Activated CD8-positive, alpha-beta memory T cell treated with anti-CD3 and anti-CD28 coated beads, Interleukin-2, amount 50 U/mL, for 48 hours (primary cell): Measurements from ENCODE around the gene HECTD1.
"Not testable (repeated sequence)": the region's sequence is repeated elsewhere in the genome, so short reads cannot be mapped to it uniquely, and the experiment has no call there.

Experiments
- DNase-seq: peaks from one replicate; pipeline ENCODE4 v3.0.0-alpha.2; 2020

Gene HECTD1

DNA sequence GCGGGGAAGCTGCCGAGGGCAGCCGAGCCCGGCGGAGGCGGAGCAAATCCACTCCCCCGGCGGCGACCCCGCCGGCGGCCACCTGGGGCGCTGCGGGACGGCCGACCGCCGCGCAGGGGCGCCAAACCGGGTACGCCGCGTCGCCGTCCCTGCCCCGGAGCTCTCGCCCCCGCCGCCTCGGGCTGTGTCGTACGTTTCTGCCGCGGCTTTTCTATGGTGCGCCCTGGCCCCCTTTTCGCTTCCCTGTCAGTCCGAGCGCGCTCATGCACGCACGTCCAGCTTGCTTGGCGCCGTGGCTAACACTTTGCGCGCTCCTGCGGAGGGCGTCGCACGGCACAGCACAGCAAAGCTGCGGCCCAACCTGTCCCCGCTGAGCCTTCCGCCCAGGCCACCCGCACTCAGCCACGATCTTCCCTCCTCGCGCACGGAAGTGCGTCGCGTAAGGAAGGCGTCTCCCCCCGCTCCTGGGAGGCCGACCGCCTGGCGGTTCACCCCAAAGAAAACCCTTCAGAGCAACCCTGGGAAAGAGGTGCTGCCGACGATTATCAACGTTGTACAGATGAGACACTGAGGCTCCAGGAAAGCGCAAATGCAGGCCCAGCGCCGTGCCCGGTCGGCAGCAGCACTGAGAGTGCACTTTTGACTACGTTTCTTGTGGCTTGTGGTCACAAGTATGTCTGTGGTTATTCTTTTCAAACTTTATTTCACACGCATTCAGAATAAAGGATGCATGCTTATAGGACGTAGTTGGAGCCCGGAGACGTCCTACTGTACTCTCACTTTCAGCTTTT, at the start of gene HECTD1:
HECTD1 (minus strand) TSS at position 39 of the 791 bp plus-strand sequence. CDS start 1,857 bp downstream, outside the sequence.
- DNase-seq: peak; percentile 93

DNA sequence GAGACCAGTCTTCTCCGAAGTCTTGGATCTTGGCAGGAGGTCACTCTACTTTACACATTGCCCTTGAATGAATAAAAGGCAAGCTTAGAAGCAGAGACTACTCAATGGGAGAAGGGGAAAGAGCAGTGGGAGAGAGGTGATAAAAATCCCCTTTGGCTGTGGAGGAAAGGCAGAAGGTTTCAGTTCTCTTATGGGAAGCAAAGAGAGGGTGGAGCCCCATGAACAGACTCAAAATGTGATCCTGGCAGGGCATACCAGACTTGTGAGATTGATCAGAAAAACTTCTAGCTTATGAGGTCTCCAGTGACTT, 49.6 kb upstream of the HECTD1 start:
- DNase-seq: no peak

DNA sequence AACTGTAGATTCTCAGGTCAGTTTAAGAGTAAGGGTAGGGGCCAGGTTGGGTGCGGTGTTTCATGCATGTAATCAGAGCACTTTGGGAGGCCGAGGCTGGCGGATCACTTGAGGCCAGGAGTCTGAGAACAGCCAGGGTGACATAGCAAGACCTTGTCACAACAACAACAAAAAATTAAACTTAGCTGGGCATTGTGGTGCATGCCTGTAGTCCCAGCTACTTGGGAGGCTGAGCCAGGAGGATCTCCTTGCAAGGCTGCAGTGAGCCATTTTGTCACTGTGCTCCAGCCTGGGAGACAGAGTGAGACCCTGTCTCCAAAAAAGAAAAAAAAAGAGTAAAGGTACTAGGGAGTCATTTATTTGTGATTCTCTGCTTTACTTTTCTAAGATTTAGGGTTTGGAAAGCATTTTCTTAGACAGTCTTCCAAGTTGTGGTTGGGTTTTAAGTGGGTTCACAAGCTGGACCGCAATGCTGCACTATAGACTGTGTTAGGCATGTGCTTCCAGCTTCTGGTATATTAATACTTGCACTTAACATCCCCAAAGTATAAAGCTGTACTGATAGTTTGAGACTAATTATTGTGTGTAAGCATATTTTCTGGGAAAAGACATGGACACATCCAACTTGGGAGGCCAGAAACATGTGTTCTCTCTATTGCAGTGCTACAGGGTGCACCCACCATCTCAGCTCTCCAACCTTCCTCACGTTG, 49.1 kb upstream of the HECTD1 start:
- DNase-seq: no peak

DNA sequence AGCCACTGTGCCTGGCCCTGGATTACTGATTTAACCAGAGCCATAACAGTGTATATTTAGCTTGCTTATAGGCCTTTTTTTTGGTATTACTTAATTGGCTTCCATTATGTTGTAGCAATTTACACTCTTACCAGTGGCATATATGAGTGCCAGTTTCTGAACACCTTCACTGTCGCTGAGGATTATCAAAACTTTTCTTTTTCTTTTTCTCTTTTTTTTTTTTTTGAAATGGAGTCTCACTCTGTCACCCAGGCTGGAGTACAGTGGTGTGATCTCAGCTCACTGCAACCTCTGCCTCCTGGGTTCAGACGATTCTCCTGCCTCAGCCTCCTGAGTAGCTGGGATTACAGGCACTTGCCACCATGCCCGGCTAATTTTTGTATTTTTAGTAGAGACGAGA, 48.3 kb upstream of the HECTD1 start:
- DNase-seq: not testable (repeated sequence)

DNA sequence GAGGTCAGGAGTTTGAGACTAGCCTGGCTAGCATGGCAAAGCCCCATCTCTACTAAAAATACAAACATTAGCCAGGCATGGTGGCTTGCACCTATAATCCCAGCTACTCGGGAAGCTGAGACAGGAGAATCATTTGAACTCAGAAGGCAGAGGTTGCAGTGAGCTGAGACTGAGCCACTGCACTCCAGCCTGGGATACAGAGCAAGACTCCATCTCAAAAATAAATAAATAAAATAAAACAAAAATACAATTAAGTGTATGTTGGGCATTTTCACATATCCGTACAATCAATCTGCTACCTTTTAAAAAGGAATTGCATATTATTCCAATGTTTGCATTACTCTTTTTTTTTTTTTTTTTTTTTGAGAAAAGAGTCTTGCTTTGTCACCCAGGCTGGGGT, 47.7 kb upstream of the HECTD1 start:
- DNase-seq: no peak

DNA sequence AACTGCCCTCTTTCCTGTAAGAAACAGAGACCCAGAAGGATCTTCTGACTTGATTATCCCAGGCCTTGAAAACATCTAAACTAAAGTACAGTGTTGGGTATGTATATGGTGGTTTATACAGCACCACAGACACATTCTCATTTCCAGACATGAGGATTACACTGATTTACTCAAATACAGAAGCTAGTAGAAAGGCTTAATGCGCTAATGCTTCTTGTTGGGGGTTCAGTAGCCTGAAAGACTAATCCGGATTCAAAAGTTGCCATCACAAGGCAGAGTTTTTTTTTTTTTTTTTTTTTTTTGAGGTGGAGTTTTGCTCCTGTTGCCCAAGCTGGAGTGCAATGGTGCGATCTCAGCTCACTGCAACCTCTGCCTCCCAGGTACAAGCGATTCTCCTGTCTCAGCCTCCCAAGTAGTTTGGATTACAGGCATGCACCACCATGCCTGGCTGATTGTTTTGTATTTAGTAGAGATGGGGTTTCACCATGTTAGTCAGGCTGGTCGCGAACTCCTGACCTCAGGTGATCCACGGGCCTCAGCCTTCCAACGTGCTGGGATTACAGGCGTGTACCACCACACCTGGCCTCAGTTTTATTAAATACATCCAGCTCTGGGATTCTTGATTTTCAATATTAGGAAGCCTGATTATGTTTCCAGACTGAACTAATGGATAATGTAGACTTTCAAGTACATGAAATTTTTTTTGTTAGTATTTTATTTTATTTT, 46.3 kb upstream of the HECTD1 start:
- DNase-seq: no peak

DNA sequence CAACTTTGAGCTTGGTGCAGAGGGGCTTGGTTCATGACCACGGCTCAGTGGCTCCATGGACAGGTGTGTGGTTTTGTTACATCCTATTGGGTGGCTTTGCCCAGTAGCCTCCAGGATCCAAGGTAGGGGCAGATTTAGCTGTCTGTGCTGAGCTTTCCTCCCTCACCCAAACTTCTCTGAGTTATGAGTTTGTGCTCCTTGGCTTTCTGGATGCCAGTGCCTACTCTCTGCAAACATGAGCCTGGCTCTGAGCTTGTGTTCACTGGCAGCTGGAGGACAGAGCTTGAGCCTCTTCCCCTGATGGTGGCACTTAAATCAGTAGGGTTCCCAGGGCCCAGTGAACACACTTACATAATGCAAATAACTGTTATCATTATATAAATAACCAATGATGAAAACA, 45.3 kb upstream of the HECTD1 start:
- no peak for DNase-seq

DNA sequence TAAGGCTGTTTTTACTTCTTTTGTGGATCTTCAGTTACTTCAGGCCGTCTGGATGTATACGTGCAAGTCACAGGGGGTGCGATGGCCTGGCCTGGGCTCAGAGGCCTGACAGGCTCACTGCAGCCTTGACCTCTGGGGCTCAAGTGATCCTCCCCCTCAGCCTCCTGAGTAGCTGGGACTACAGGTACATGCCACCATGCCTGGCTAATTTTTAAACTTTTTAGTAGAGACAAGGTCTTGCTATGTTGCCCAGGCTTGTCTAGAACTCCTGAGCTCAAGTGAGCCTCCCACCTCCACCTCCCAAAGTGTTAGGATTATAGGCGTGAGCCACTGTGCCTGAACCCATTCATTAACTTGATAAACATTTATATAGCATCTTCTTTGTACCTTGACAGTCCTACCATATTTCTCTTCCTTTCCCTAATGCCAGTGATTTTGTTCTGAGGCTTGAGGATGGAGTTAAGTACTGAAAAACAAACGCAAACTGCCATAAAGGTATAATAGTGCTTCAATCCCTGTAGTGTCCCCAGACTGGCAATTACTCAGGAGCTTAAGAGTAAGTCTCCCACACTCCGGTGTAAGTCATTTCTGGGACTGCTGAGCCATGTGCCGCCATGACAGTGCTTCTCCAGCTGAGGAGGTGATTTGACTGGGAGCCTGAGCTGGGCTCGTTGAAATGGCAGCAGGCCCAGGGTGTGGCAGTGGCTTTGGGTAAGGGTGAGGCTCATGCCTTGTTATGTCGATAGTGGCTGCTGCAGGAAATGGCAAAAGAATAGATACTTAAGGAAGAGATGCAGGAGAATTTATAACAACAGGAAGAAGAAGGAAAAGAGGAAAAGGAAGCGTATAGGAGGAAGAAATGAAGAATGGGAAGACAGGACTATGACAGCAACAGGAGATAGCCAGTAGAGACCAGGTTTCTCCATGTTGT, 43.7 kb upstream of the HECTD1 start:
- no peak for DNase-seq

DNA sequence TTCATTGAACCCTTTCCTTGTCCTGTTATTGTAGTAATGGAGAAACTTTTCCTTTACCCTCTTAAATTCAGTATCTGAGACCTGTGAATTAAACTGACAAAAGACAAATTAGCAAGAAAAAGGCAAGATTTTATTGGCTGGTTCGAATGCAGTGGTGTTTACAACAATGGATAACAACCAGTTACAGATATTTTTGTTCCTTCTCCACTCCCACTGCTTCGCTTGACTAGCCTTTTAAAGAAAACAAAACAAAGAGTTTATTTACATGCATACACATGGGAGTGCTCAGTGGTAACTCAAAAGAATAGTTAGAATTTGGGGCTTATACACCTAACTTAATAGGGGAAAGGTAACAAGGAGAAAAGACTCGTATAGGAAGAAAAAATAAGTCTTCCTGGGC, 37.0 kb upstream of the HECTD1 start:
- no peak for DNase-seq

DNA sequence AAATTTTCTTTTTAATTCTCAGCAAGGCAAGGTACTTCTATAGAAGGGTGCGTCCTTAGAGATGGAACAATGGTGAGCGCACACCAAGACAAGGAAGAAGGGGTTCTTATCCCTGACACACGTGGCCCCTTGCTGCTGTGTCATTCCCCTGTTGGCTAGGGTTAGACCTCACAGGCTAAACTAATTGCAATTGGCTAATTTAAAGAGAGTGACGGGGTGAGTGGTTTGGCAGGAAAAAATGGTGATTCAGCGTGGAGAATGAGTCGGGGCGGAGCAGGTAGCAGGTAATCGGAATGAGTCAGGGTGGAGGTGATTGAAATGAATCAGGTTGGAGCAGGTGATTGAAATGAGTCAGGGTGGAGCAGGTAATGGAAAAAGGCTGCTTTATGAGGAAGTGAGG, 36.3 kb upstream of the HECTD1 start:
- peak; percentile 55 for DNase-seq

DNA sequence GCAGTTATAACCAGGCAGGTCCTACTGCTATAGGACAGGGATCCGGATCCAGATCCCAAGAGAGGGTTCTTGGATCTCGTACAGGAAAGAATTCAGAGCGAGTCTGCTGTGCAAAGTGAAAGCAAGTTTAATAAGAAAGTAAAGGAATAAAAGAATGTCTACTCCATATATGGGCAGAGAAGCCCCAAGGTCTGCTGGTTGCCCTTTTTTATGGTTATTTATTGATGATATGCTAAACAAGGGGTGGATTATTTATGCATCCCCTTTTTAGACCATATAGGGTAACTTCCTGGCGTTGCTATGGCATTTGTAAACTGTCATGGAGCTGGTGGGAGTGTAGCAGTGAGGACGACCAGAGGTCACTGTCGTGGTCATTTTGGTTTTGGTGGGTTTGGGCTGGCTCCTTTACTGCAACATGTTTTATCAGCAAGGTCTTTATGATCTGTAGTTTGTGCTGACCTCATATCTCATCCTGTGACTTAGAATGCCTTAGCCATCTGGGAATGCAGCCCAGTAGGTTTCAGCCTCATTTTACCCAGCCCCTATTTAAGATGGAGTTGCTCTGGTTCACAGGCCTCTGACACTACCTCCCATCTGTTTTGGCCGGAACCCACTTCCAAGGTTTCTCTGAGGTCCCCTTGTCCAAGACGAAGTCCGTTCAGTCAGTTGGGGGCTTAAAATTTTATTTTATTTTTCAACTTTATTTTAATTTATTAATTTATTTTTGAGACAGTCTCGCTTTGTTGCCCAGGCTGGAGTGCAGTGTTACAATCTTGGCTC, 34.8 kb upstream of the HECTD1 start:
- not testable (repeated sequence) for DNase-seq

DNA sequence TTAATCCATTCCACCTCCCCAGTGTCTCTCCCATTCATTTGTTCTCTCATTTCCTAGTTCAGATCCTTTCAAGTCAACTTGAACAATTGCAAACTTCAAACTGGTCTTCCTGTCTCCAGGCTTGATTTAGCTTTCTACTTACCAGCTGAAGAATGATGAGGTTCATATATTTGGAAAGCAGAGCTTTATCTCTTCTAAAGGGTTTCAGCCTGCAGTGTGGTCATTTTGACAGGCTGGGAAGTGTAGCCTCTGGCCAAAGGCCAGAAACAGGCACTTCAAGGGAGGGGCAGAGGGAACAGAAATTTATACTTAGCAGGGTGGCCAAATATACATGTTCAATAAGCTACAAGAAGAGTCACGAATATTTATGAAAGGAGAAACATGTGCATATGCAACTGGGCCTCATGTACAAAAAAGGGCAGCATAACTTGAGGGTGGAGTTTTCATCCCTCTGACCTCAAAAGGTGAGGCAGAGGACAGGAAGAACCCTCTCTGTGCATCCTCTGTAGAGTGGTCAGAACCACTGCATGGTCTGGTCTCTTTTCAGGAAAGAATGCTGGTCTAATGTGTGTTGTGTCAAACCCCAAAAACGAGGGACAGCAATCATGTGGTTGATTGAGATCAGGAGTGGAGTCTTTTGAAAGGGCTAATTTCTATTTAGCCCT, 34.0 kb upstream of the HECTD1 start:
- DNase-seq: no peak

DNA sequence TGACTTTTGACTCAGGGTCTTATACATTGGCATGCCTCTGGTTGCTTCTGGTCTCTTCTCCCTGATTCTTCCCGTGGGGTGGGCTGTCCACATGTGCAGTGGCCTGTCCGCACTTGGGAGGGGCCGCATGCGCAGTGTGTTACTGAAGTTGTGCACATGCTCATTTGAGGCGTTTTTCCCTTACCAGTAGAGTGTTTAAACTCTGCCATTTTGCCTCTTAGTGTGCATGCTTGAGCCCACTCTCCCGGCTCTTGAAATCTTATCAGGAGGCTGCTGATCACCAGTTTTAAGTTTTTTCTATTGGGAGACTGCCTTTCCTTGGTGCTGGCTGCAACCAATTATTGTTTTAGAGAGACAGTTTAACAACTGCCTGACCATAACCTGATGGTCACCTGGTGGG, 32.1 kb upstream of the HECTD1 start:
- no peak for DNase-seq

DNA sequence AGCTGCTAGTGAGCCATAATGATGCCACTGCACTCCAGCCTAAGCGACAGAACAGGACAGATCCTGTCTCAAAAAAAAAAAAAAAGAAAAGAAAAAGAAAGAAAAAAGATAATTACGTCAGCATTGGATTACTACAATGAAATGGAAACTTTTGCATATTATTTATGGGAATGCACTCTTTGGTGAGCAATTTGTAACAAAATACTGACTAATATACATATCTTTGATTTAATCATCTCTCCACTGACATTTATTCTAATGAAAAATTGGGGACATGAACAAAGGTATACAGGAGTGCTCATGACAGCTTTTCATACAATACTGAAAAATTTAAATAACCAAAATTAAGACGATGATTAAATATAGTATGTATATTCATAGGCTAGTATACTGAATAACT, 27.9 kb upstream of the HECTD1 start:
- no peak for DNase-seq

DNA sequence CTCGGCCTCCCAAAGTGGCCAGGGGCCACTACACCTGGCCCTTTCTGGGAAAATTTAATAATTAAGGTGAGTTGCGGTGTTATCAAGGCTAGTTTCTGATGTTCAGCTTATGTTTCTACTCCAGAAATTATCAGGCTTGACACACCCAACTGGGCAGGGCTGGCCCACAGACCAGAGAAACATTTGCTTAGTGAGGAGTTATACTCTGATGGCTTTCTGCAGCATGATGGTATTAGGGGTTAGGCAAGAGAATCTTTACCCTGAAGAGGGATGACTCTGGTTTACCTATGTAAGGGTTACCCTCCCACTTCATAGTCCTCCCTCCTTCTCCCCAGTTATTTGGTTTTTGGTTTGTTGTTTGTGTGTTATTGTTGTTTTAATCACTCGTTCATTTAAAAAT, 24.5 kb upstream of the HECTD1 start:
- no peak for DNase-seq

DNA sequence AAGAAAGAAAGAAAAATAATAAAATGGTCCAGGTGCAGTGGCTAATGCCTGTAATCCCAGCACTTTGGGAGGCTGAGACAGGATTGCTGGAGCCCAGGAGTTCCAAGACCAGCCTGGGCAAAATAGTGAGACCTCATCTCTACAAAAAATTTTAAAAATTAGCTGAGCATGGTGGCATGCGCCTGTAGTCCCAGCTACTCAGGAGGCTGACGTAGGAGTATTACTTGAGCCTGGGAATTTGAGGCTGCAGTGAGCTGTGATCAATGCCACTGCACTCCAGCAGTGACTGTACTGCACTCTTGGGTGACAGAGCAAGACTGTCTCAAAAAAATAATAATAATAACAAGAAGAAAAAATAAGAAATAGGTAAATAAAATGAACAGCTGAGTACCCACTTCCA, 23.7 kb upstream of the HECTD1 start:
- not testable (repeated sequence) for DNase-seq

DNA sequence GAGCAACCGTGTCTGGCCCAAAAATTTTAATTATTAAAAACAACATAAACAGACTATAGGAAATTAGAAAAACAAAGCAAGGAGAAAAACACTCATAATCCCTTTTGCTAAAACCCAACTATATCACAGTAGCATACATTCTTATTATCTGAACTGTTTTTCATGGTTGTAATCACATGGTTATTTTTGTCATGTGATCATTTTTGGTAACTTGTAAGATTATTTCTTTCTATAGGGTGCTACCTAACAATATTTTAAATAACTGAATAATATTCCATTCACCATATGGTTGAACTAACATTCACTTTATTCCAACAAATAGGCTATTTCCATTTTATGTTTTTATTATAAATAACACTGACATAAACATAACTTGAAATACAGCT, 23.0 kb upstream of the HECTD1 start:
- no peak for DNase-seq

DNA sequence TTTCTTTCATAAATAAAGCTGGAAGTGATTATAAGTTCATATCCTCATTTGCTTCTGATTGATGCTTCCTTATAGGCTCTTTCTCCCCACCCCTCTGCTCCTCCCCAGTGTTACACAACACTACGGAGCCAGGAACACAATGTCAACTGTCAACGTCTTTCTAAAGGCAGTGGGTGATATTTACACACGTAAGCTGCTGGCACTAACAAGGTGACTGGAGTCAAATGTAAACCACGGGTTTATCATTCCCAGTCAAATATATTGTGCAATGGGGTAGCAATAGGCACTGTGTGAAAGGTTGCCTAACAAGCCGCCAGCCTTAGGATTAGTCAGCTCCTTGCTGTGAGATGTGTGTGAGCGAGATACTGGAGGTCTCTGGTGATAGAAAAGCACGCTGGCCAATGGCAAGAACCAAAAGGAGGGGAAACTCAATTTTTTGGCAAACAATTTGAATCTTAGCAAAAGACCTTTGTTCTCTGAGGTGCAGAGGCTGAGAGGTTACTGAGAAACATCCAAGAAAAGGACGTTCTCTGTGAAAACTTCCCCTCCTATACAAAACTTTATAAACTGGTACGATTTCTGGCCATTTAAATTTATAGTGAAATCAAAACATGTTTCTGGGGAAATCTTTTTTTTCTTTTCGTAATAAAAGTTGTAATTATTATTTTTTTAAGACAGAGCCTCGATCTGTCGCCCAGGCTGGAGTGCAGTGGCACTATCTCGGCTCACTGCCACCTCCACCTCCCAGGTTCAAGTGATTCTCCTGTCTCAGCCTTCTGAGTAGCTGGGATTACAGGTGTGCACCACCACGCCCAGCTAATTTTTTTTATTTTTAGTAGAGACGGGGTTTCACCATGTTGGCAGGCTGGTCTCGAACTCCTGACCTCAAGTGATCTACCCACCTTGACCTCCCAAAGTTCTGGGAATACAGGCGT, 22.3 kb upstream of the HECTD1 start:
- no peak for DNase-seq

DNA sequence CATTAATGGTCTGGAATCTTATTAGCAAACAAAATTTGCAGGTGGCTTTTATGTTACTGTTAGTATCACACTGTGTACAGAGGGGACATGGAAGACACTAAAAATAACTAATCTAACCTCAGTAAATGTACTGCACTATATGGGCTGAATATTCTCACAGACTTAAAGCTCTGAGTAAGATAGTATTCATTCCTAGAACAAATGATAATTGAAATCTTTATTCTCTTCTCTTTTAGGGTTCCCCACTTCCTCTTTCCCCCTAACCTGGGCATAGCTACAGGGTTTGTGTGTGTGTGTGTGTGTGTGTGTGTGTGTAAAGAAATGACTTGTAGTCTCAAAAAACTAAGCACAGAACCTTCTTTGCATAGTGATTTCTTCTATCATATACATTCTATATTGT, 21.4 kb upstream of the HECTD1 start:
- no peak for DNase-seq

DNA sequence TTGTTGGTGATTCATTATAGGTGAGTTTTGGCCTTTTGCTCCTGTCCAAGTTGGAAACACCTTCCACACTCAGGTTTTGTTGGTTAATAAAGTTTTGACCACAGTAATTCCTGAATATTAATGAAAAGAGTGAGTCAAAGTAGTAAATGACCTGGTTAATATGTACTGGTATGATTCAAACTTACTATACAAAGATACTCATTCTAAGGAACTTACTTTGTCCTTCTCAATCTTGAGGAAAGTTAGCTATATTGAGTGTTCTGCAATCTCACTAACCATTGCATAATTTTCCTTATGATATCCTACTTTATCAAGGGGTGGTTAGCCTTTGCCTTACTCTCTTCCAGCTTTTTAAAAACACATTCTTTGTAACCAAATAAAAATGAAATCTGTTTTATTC, 20.9 kb upstream of the HECTD1 start:
- DNase-seq: no peak
